Natural killer cell (primary cell): ENCODE measurements around the gene ACTR1A. TPM values are rescaled to one million over a fixed set of nuclear protein-coding genes. Genes with fewer than 3 reads are reported as not detected.
"Not testable (repeated sequence)": the region's sequence is repeated elsewhere in the genome, so short reads cannot be mapped to it uniquely, and the experiment has no call there.

ENCODE experiments used
- ATAC-seq, 3 donors: fragments of 150-1000 bp in 2 of 3; fragments of 200-7000 bp in 1 of 3; cut with Tn5 transposase; 1 replicate in 1 of 3; 2 replicates in 2 of 3; pipeline ENCODE4 v1.10.0; 2021; ENCODE audit warnings: mild to moderate bottlenecking in 2 of 3, moderate library complexity in 2 of 3
- DNase-seq, 2 donors: peaks; one replicate each; pipeline versions ENCODE4 v3.0.0 to v3.0.0-alpha.2; 2013 to 2021; ENCODE audit warnings: mixed read lengths in 1 of 2
- H3K27ac ChIP-seq: one replicate; pipeline ENCODE4 v1.5.1; 2013; ENCODE audit warnings: mild to moderate bottlenecking, low read length
- H3K27me3 ChIP-seq: one replicate; pipeline ENCODE4 v1.6.1; 2013; ENCODE audit warnings: low read length; ENCODE audit not compliant: control insufficient read depth, insufficient read depth
- H3K36me3 ChIP-seq: one replicate; pipeline ENCODE4 v1.6.1; 2013; ENCODE audit warnings: low read length; ENCODE audit not compliant: control insufficient read depth, insufficient read depth
- H3K4me1 ChIP-seq: one replicate; pipeline ENCODE4 v1.6.1; 2013; ENCODE audit warnings: low read length; ENCODE audit not compliant: control insufficient read depth, insufficient read depth
- H3K4me3 ChIP-seq: one replicate; pipeline ENCODE4 v1.5.1; 2013; ENCODE audit warnings: low read length
- H3K9me3 ChIP-seq: one replicate; pipeline ENCODE4 v1.6.1; 2013; ENCODE audit warnings: low read length; ENCODE audit not compliant: control insufficient read depth, insufficient read depth
- H3K27ac Mint-ChIP-seq, 2 donors: one replicate each; pipeline ENCODE4 v1.8.0; 2022; ENCODE audit warnings: mild to moderate bottlenecking in 2 of 2, mixed read lengths in 2 of 2, moderate library complexity in 1 of 2
- H3K27me3 Mint-ChIP-seq, 2 donors: one replicate each; pipeline ENCODE4 v1.8.0; 2022; ENCODE audit warnings: low read depth in 2 of 2, mixed read lengths in 2 of 2
- H3K36me3 Mint-ChIP-seq: one replicate; pipeline ENCODE4 v1.8.0; 2022; ENCODE audit warnings: mixed read lengths
- H3K4me1 Mint-ChIP-seq, 2 donors: one replicate each; pipeline ENCODE4 v1.8.0; 2022; ENCODE audit warnings: mixed read lengths in 2 of 2
- H3K4me3 Mint-ChIP-seq: one replicate; pipeline ENCODE4 v1.8.0; 2022; ENCODE audit warnings: mild to moderate bottlenecking, moderate library complexity, mixed read lengths
- H3K9me3 Mint-ChIP-seq, 2 donors: one replicate each; pipeline ENCODE4 v1.8.0; 2022; ENCODE audit warnings: mixed read lengths in 2 of 2
- CTCF ChIP-seq: fragments of 200-600 bp; IDR thresholded peaks from one replicate; pipeline ENCODE4 v1.8.0; 2022; ENCODE audit warnings: antibody characterized with exemption
- WGBS: methylation state at CpG from one replicate; pipeline ENCODE4 v1.1.7; 2013; ENCODE audit warnings: missing lambda C conversion rate; ENCODE audit not compliant: insufficient coverage; 5-methylcytosine and 5-hydroxymethylcytosine counted together
- intact Hi-C: fragments of 100-400 bp; cut with micrococcal nuclease; formaldehyde crosslinking; loops from one replicate; pipeline ENCODE4 v1.14.2; 2022
- total RNA-seq, 4 donors: library from RNA; stranded (reverse); fragments of 120-200 nt in 1 of 4; gene quantifications; one replicate each; pipeline versions ENCODE4 v1.2.3 to v1.2.4, GENCODE V29; 2013 to 2022

The ACTR1A gene
- total RNA-seq, 3 donors from 2014 or later (not counting 1 experiment from before 2014, with no cell fraction given): 101 to 129 (median 110) TPM

DNA sequence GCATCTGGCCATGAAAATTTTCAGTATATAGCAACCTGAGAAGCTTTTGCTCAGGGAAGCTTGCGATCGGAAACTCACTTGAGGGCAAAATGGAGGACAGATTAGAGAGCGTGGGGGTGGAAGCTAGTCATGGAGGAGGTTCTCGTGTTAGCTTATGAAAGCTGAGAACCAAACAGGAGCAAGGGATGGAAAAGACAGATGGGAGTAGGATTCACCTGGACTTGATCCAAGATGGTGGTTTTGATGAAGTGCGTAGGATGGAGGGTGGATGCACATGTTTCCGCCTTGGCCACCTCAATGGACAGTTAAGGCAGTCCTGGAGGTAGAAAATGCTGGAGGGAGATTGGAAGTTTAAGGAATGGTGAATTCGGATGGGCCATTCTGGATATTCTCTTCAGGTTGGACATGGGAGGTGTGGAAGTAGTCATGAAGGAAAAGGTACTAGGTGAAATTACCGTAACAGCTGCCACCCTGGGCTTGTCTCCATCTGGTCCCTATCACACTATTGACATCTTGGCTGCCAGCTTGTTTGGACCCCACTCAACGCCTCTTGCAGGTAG lies 44.8 kb downstream of the ACTR1A start:
- Histone ChIP-seq H3K36me3 (peaks cover 11% of the 10 kb centered on the region), H3K4me1 (peaks cover 19% of the 10 kb centered on the region), H3K9me3 (no peaks in the 10 kb centered on the region), H3K4me3 (no peak overlapping the region), H3K27me3 (no peaks in the 10 kb centered on the region), H3K27ac (no peak overlapping the region)
- Mint-ChIP-seq H3K27me3 (no peaks in the 10 kb centered on the region), H3K27ac (no peak overlapping the region), H3K4me1 (peaks cover 23 to 28% of the 10 kb centered on the region in 2 donors), H3K36me3 (no peaks in the 10 kb centered on the region), H3K9me3 (no peaks in the 10 kb centered on the region), H3K4me3 (no peak overlapping the region)
- ATAC-seq: no peak
- intact Hi-C loops: no loop called here
- no peak for DNase-seq
- WGBS: 90% methylated on average over 9 of the region's 9 CpGs
- no peak for TF ChIP-seq CTCF

DNA sequence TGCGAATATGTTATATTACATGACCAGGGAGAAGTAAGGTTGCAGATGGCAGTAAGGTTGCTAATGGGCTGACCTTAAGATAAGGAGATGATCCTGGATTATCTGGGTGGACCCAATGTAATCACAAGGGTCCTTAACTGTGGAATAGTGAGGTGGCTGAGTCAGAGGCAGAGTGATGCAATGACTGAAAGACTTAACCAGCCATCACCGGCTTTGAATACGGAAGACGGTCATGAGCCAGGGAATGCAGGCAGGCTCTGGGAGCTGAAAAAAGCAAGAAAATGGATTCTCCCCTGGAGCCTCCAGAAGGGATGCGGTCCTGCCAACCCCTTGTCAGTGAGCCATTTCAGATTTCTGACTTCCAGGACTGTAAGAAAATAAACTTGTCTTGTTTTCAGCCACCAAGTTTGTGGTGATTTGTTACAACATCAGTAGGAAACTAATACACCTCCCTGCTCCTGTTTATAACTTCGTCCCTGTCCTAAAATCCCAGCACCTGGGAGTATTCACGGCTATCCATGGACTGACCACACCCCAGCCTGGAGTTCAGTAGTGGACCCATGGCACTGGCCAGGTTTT lies 46.5 kb downstream of the ACTR1A start:
- TF ChIP-seq CTCF: no peak
- H3K27me3 ChIP-seq: no peaks in the 10 kb centered on the region
- H3K4me3 ChIP-seq: no peak overlapping the region
- no peaks in the 10 kb centered on the region for H3K36me3 Mint-ChIP-seq
- no peak overlapping the region for H3K27ac ChIP-seq
- DNase-seq (no peak), ATAC-seq (no peak)
- no peak overlapping the region for H3K27ac Mint-ChIP-seq
- H3K9me3 Mint-ChIP-seq: no peaks in the 10 kb centered on the region
- intact Hi-C loops: no loop called here
- 97% methylated on average over 6 of the region's 7 CpGs for WGBS
- H3K27me3 Mint-ChIP-seq: no peaks in the 10 kb centered on the region
- H3K4me1 ChIP-seq: peaks cover 26% of the 10 kb centered on the region
- H3K4me3 Mint-ChIP-seq: no peak overlapping the region
- H3K9me3 ChIP-seq: no peaks in the 10 kb centered on the region
- peaks cover 14% of the 10 kb centered on the region for H3K36me3 ChIP-seq
- peaks cover 18 to 19% of the 10 kb centered on the region in 2 donors for H3K4me1 Mint-ChIP-seq

DNA sequence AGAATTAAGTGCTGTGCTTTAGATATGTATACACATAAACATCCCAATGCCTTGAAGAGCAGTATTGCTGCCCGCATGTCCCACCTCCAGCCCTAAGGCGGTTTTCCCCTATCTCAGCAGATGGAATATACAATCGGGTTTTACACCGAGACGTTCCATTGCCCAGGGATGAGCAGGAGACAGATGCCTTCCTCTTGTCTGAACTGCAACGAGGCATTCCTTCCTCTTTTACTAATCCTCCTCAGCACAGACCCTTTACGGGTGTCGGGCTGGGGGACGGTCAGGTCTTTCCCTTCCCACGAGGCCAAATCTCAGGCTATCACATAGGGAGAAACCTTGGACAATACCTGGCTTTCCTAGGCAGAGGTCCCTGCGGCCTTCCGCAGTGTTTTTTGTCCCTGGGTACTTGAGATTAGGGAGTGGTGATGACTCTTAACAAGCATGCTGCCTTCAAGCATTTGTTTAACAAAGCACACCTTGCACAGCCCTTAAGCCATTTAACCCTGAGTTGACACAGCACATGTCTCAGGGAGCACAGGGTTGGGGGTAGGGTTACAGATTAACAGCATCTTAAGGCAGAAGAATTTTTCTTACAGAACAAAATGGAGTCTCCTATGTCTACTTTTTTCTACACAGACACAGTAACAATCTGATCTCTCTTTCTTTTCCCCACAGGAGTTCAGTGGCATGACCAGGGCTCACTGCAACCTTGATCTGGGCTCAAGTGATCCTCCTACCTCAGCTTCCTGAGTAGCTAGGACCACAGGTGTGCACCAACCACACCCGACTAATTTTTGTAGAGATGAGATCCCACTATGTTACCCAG lies 47.6 kb downstream of the ACTR1A start:
- Histone ChIP-seq H3K4me1 (peaks cover 22% of the 10 kb centered on the region), H3K36me3 (peaks cover 14% of the 10 kb centered on the region)
- H3K36me3 Mint-ChIP-seq, intact Hi-C loops, H3K4me3 ChIP-seq, H3K9me3 ChIP-seq, H3K27me3 ChIP-seq, H3K9me3 Mint-ChIP-seq, H3K27me3 Mint-ChIP-seq, H3K4me3 Mint-ChIP-seq, ATAC-seq, H3K27ac ChIP-seq, H3K27ac Mint-ChIP-seq, DNase-seq: not testable (repeated sequence)
- WGBS: 88% methylated on average over 13 of the region's 13 CpGs
- H3K4me1 Mint-ChIP-seq: peaks cover 12 to 14% of the 10 kb centered on the region in 2 donors

DNA sequence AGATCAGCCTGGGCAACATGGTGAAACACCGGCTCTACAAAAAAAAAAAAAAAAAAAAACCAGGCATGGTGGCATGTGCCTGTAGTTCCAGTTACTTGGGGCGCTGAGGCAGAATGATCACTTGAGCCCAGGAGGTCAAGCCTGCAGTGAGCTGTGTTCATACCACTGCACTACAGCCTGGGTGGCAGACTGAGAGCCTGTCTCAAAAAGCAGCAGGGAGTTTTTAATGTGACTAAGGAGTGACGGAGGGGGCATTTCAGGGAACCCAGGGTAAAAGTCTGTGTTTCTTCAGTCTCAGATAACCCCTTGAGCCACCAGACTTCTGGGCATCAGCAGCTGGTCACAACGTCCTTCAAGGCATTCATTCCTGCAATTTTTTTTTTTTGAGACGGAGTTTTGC lies 49.0 kb downstream of the ACTR1A start:
- WGBS: 94% methylated on average over 5 of the region's 5 CpGs
- Histone ChIP-seq H3K4me1 (peaks cover 29% of the 10 kb centered on the region), H3K27ac (no peak overlapping the region), H3K27me3 (no peaks in the 10 kb centered on the region), H3K4me3 (no peak overlapping the region), H3K9me3 (no peaks in the 10 kb centered on the region), H3K36me3 (peaks cover 14% of the 10 kb centered on the region)
- Mint-ChIP-seq H3K36me3 (no peaks in the 10 kb centered on the region), H3K4me1 (peaks cover 20 to 23% of the 10 kb centered on the region in 2 donors), H3K27me3 (no peaks in the 10 kb centered on the region), H3K9me3 (no peaks in the 10 kb centered on the region), H3K4me3 (no peak overlapping the region), H3K27ac (peak overlapping the region; percentile 75 to 88)
- no peak for TF ChIP-seq CTCF
- intact Hi-C loops: no loop called here
- DNase-seq (no peak), ATAC-seq (no peak)
